Measurements from ENCODE around the gene CDRT15.
A peak's percentile ranks its signal among the peaks of the same experiment; 100 is the strongest.
"Not testable (repeated sequence)": the region's sequence is repeated elsewhere in the genome, so short reads cannot be mapped to it uniquely, and the experiment has no call there.

CDRT15 gene

GRCh38 chr17:14206891-14207290 lies 29.8 kb downstream of the CDRT15 start:
- no peak for DNase-seq (ENCODE audit: low spot score)

- peak; percentile 83 for DNase-seq (ENCODE audit: low spot score)
Measured at GRCh38 chr17:14205992-14206461, 30.6 kb downstream of the CDRT15 start.

- no peak for DNase-seq (ENCODE audit: low spot score)
Measured at GRCh38 chr17:14205380-14205779, 31.3 kb downstream of the CDRT15 start.

GRCh38 chr17:14204546-14204945 lies 32.1 kb downstream of the CDRT15 start:
- DNase-seq (ENCODE audit: low spot score): no peak

GRCh38 chr17:14204084-14204483 lies 32.6 kb downstream of the CDRT15 start:
- no peak for DNase-seq (ENCODE audit: low spot score)

- DNase-seq (ENCODE audit: low spot score): peak; percentile 50
Measured at GRCh38 chr17:14203388-14203787, 33.3 kb downstream of the CDRT15 start.

GRCh38 chr17:14202388-14203166 lies 34.1 kb downstream of the CDRT15 start:
- no peak for DNase-seq (ENCODE audit: low spot score)

GRCh38 chr17:14201988-14202380 lies 34.7 kb downstream of the CDRT15 start:
- no peak for DNase-seq (ENCODE audit: low spot score)

- DNase-seq (ENCODE audit: low spot score): peak; percentile 72
Measured at GRCh38 chr17:14201021-14201987, 35.4 kb downstream of the CDRT15 start.

GRCh38 chr17:14200354-14200753 lies 36.3 kb downstream of the CDRT15 start:
- DNase-seq (ENCODE audit: low spot score): no peak

- DNase-seq (ENCODE audit: low spot score): no peak
Measured at GRCh38 chr17:14199601-14200000, 37.1 kb downstream of the CDRT15 start.

- DNase-seq (ENCODE audit: low spot score): no peak
Measured at GRCh38 chr17:14198575-14198974, 38.1 kb downstream of the CDRT15 start.

GRCh38 chr17:14198013-14198412 lies 38.6 kb downstream of the CDRT15 start:
- DNase-seq (ENCODE audit: low spot score): no peak

GRCh38 chr17:14197586-14197985 lies 39.1 kb downstream of the CDRT15 start:
- DNase-seq (ENCODE audit: low spot score): peak; percentile 52

- DNase-seq (ENCODE audit: low spot score): no peak
Measured at GRCh38 chr17:14197057-14197456, 39.6 kb downstream of the CDRT15 start.

- peak; percentile 34 for DNase-seq (ENCODE audit: low spot score)
Measured at GRCh38 chr17:14196377-14196997, 40.2 kb downstream of the CDRT15 start.

GRCh38 chr17:14192636-14193344 lies 43.9 kb downstream of the CDRT15 start:
- DNase-seq (ENCODE audit: low spot score): not testable (repeated sequence)

GRCh38 chr17:14192039-14192438 lies 44.6 kb downstream of the CDRT15 start:
- not testable (repeated sequence) for DNase-seq (ENCODE audit: low spot score)

GRCh38 chr17:14191469-14191868 lies 45.2 kb downstream of the CDRT15 start:
- DNase-seq (ENCODE audit: low spot score): not testable (repeated sequence)

- DNase-seq (ENCODE audit: low spot score): not testable (repeated sequence)
Measured at GRCh38 chr17:14190774-14191173, 45.9 kb downstream of the CDRT15 start.

- DNase-seq (ENCODE audit: low spot score): not testable (repeated sequence)
Measured at GRCh38 chr17:14186443-14186842, 50.2 kb downstream of the CDRT15 start.
